Gastrocnemius medialis (tissue), 4 donors: ENCODE results near the gene THSD8.
A peak's percentile ranks its signal among the peaks of the same experiment; 100 is the strongest.

Experiments
- CTCF ChIP-seq, 5 experiments: fragments of 450-650 bp in 3 of 5; fragments of 200-600 bp in 2 of 5; sonication (generic) in 2 of 5; IDR thresholded peaks in 4 of 5; conservative IDR thresholded peaks in 1 of 5; 1 replicate in 4 of 5; 2 replicates in 1 of 5; pipeline ENCODE4 v1.5.1; 2016 to 2019; ENCODE audit warnings: antibody characterized with exemption in 5 of 5, mild to moderate bottlenecking in 3 of 5, moderate library complexity in 3 of 5
- POLR2A ChIP-seq, 2 donors: fragments of 450-650 bp; IDR thresholded peaks; one replicate each; pipeline ENCODE4 v1.6.1; 2017; ENCODE audit warnings: antibody characterized with exemption in 2 of 2, mild to moderate bottlenecking in 2 of 2, moderate library complexity in 2 of 2

GRCh38 chr19:12793290-12794195 lies 8.3 kb upstream of the THSD8 start:
- TF ChIP-seq POLR2A (IDR thresholded peaks at IDR 0.05) (peak; percentile 82 to 90), CTCF (IDR thresholded peaks at IDR 0.05 in 4 of 5, conservative IDR thresholded peaks at IDR 0.05 in 1 of 5) (peak in 2 of 5 experiments; percentile 19 to 30)
